HG02759 (cell line): ENCODE measurements around the gene KRTAP3-2.
"Not testable (repeated sequence)": the region's sequence is repeated elsewhere in the genome, so short reads cannot be mapped to it uniquely, and the experiment has no call there.

Source experiments
- ATAC-seq: cut with Tn5 transposase; IDR thresholded peaks from one replicate; pipeline ENCODE4 v1.9.1; 2021; ENCODE audit warnings: mild to moderate bottlenecking, moderate library complexity; ENCODE audit not compliant: unreplicated experiment

The KRTAP3-2 gene

GRCh38 chr17:40999563-40999962 lies at the start of gene KRTAP3-2:
Gene KRTAP3-2, minus strand, starts transcription at chr17:40999906. Its CDS starts 53 bp downstream, at chr17:40999853.
- ATAC-seq = not testable (repeated sequence)

DNA sequence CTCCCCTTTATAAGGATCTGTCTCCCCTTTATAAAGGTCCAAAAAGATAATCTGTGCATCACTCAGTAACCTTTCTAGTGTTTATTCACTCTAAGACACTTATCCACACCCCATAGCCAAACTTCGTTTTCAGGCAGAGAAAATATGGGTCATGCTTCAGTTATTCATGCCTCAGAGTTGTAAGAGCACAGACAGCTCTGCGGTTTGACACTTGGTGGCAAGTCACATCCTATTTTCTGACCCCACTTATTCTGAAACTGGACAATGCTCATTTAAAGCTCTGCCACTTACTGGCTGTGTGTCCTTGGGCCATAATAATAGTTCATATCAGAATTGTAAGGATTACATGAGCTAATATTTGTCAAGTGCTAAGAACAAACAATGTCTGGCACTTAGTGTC lies 49.4 kb upstream of the KRTAP3-2 start:
- ATAC-seq = no peak

GRCh38 chr17:41048441-41048840 lies 48.7 kb upstream of the KRTAP3-2 start:
- ATAC-seq = no peak

DNA sequence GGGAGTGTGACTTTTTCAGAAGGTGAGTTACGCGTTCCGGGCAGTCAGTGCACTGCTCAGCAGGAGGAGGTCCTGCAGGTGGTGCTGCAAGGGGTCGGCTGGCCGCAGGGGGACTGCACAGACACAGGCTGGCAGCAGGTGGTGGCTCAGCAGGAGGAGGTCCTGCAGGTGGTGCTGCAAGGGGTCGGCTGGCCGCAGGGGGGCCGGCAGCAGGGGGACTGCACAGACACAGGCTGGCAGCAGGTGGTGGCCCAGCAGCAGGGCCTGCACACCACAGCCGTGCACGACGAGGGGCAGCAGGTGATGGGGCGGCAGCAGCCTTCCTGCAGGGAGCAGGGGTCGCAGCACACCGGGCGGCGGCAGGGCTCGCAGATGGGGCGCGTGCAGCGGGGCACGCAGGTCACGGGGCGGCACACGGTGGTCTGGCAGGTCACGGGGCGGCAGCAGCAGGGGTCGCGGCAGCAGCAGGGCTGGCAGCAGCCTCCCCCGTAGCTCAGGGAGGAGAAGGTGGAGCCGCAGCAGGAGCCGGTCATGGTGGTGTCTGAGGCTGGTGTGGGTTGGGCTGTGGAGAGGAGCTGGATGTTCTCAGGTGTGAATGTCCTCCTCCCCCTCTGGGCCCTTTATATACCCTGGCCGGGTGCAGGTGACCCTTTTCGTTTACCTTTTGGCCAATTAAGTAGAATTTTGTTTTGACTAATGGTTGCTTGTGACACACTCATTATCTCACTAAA lies 47.2 kb upstream of the KRTAP3-2 start, which contains the start of gene KRTAP2-1:
KRTAP2-1 (minus strand) TSS at position 582 of the 731 bp plus-strand sequence; CDS start at position 533, 49 bp downstream.
- not testable (repeated sequence) for ATAC-seq

- no peak for ATAC-seq
Observed at GRCh38 chr17:41042953-41043352, 43.2 kb upstream of the KRTAP3-2 start.

- ATAC-seq = not testable (repeated sequence)
Observed at GRCh38 chr17:41040783-41041571, 41.3 kb upstream of the KRTAP3-2 start, which contains the start of gene KRTAP1-1. Gene KRTAP1-1, minus strand, starts transcription at chr17:41041450. Its CDS starts 53 bp downstream, at chr17:41041397.

DNA sequence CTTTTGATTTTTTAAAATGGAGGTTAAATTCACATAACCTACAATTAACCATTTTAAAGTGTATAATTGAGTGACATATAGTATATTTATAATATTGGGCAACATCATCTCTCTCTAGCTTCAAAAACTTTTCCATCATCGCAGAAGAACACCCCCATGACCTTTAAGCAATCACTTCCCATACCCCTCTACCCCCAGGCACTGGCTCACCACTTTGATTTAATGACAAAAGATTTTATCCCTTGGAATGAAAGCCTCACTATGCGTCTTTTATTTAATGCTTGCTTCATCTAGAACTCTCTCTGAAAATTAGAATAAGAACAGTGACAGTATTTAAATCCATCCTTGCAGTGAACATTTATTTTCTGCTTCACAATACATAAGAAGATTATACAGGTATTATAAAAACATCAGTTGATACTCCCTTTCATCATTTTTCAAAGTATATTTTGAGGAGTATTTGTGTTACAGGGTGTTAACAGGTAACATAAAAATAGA lies 38.2 kb upstream of the KRTAP3-2 start:
- no peak for ATAC-seq

GRCh38 chr17:41034346-41034935 lies 34.7 kb upstream of the KRTAP3-2 start, which contains the start of gene KRTAP1-3:
Gene KRTAP1-3, minus strand, starts transcription at chr17:41034874. Its CDS starts 53 bp downstream, at chr17:41034821.
- ATAC-seq = not testable (repeated sequence)

GRCh38 chr17:41029633-41030245 lies 30.0 kb upstream of the KRTAP3-2 start, which contains the start of gene KRTAP1-4:
Gene KRTAP1-4, minus strand, starts transcription at chr17:41030195. Its CDS starts 117 bp downstream, at chr17:41030078.
- ATAC-seq = no peak

DNA sequence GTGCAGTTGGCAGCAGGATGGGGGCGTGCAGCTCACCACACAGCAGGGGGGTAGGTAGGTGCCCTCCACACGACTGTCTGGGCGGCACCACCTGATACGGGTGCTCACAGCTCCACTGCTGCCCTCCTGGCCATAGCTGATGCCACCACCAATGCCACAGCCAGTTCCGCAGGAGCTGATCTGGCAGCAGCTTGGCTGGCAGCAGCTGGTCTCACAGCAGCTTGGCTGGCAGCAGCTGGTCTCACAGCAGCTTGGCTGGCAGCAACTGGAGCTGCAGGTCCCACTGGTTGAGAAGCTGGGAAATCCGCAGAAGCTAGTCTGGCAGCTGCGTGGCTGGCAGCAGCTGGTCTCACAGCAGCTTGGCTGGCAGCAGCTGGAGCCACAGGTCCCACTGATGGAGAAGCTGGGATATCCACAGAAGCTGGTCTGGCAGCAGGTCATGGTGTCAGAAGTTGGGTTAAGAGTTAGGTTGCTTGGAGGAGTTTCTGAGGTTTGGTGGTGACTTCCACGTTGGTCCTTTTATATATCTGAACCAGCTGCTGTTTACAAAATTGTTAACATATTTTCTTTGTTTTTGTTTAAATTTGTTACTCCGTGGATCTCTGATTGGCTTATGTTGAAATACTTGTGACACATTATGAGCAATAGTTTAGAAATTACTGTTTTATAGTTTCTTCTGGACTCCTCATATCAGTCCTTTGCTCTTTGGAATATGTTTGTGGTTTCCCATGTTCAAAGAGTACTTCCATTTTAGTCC lies 27.2 kb upstream of the KRTAP3-2 start, which contains the start of gene KRTAP1-5:
KRTAP1-5 (minus strand) TSS at position 494 of the 757 bp plus-strand sequence; CDS start at position 441, 53 bp downstream.
- ATAC-seq = no peak

DNA sequence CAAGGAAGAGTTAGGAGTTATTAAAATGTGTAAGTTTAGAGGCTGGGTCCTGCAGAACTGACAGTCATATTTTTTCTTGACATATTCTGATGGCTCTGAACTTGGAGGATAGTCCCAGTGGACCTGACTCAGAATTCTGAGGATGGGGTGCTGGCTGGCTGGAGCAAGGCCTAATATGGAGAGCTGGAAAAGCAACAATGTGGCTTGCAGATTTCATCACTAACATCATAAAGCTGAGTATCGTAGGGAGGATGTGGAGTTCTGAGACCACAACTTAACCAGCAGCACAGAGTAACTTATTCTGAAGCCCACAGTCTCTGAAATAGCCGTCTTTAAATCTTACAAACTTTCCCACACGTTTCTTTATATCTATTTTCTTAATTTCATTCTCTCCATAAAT lies 25.0 kb upstream of the KRTAP3-2 start:
- ATAC-seq = no peak

DNA sequence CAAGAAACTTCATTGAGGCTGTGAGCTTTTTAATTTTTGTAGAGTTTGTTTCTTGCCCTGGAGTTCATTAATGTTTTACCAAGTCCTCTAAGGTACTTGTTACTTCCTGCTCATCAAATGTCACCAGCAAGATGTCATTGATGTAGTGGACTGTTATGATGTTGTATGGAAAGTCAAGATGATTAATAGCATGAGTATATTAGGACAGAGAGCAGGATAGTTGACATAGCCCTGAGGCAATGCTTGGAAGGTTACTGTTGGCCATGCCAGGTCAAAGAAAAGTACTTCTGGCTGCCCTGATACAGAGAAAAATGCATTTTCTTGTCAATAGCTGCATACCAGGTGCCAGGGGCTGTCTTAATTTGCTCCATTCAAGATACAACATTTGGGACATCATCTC lies 20.6 kb upstream of the KRTAP3-2 start:
- no peak for ATAC-seq

DNA sequence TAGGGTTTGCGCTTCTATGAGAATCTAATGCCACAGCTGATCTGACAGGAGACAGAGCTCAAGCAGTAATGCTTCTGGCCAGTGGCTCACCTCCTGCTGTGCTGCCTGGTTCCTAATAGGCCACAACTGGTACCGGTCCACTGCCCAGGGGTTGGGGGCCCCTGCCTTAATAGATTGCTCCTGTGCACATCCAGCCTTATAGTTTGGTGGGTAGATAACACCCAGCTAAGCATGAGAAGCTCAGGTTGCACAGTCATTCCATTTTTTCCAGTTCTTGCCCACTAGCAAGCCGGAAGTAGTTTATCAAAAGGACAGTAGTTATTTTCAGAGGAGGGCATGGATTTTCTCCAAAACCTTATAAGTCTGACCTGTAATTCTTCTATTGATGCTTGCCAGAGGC lies 19.7 kb upstream of the KRTAP3-2 start:
- ATAC-seq = no peak

GRCh38 chr17:41018541-41018940 lies 18.8 kb upstream of the KRTAP3-2 start:
- ATAC-seq = no peak

- ATAC-seq = no peak
Observed at GRCh38 chr17:41016578-41017215, 17.0 kb upstream of the KRTAP3-2 start.

GRCh38 chr17:41015454-41015853 lies 15.7 kb upstream of the KRTAP3-2 start:
- ATAC-seq = no peak

GRCh38 chr17:41013606-41014005 lies 13.9 kb upstream of the KRTAP3-2 start:
- no peak for ATAC-seq

DNA sequence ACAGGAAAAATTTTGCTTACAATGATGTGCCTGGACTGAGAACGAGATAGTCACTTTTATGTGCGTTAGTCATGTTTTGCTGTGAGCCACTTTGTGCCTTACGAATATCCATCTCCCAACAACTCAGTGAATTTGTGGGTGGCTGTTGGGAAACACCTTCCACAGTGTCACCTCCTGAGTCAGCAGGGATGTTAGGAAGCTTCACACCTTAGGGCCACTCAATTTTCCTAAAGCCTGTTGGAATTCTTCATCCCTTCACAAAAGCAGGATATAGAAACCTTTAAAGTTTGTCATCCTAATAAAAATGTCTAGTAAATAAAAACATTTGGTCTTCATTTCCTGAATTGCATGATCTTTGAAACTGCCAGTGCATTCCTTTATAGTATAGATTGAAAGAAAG lies 13.5 kb upstream of the KRTAP3-2 start:
- no peak for ATAC-seq
